Effector memory CD4-positive, alpha-beta T cell (primary cell): ENCODE measurements around the gene CHRM1.

Source experiments
- DNase-seq, 3 donors: peaks; one replicate each; pipeline ENCODE4 v3.0.0-alpha.2; 2020
- H3K27ac ChIP-seq: 2 replicates; pipeline ENCODE4 v1.7.0; 2013; ENCODE audit warnings: mild to moderate bottlenecking, low read length, moderate library complexity; ENCODE audit not compliant: insufficient read depth, poor library complexity, severe bottlenecking
- H3K27me3 ChIP-seq: replicated peaks from 2 replicates; pipeline ENCODE4 v1.7.0; 2013; ENCODE audit warnings: mild to moderate bottlenecking, low read length; ENCODE audit not compliant: insufficient read depth, control insufficient read depth, poor library complexity, severe bottlenecking
- H3K36me3 ChIP-seq: 2 replicates; pipeline ENCODE4 v1.7.0; 2013; ENCODE audit warnings: mild to moderate bottlenecking, low read length, moderate library complexity; ENCODE audit not compliant: control insufficient read depth, insufficient read depth
- H3K4me1 ChIP-seq: 2 replicates; pipeline ENCODE4 v1.7.0; 2013; ENCODE audit warnings: low read length, mild to moderate bottlenecking; ENCODE audit not compliant: control insufficient read depth, insufficient read depth, poor library complexity, severe bottlenecking
- H3K4me3 ChIP-seq: 2 replicates; pipeline ENCODE4 v1.7.0; 2013; ENCODE audit warnings: low read length, low read depth, mild to moderate bottlenecking; ENCODE audit not compliant: insufficient read depth, poor library complexity, severe bottlenecking
- H3K9me3 ChIP-seq: 2 replicates; pipeline ENCODE4 v1.7.0; 2013; ENCODE audit warnings: mild to moderate bottlenecking, low read length, moderate library complexity; ENCODE audit not compliant: control insufficient read depth

CHRM1 gene

DNA sequence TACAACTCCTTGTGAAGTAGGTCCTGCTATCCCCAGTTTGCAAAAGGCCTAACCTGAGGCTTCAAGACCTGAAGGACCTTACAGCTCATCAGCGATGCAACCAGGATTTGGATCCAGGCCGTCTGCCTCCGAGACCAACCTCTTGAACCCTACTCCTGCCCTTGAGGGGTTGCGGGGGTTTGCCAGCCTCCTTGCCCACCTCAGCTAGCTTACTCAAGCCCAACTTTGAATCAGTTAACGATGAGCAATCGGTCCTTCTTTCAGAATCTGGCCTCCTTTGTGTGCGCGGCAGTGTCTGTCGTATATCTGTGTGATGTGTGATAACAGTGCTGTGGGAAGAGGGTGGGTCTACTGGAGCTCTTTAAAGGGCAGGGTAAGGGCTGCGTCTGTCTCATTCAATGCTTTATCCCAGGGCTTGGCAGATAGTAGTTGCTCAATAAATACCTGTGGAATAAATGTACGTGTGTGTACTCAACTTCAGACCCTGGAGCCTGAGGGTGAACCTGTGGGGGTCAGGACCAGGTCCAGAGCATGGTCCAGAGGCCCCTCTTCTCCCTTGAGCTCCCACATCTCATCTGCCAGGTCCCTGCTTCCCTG is 3.2 kb downstream of the CHRM1 start:
- Histone ChIP-seq H3K27me3 (peaks cover 10% of the 10 kb centered on the region), H3K4me1 (no peaks in the 10 kb centered on the region), H3K36me3 (no peaks in the 10 kb centered on the region), H3K9me3 (no peaks in the 10 kb centered on the region), H3K27ac (no peak overlapping the region), H3K4me3 (no peak overlapping the region)
- DNase-seq: no peak

DNA sequence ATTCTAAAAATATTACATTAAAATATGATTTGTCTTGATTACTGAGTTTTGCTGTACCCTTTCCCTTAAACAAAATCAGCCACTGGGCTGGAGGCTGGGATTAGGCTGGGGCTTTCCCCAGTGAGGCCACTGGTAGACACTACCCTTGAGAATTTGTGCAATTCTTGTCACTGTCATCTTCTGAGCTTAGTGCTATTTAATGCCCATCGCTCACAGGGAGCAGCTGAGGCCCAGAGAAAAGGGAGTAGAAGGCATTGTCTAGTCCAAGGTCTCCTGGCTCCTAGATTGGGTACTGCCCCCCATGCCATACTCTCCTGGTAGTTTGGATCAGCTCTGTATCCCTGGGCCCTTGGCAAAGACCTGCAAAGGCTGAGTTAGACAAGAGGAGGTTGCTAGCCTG is 6.7 kb downstream of the CHRM1 start:
- H3K36me3 ChIP-seq: no peaks in the 10 kb centered on the region
- no peaks in the 10 kb centered on the region for H3K27me3 ChIP-seq
- H3K4me1 ChIP-seq: no peaks in the 10 kb centered on the region
- H3K4me3 ChIP-seq: no peak overlapping the region
- H3K27ac ChIP-seq: no peak overlapping the region
- H3K9me3 ChIP-seq: no peaks in the 10 kb centered on the region
- DNase-seq: no peak

DNA sequence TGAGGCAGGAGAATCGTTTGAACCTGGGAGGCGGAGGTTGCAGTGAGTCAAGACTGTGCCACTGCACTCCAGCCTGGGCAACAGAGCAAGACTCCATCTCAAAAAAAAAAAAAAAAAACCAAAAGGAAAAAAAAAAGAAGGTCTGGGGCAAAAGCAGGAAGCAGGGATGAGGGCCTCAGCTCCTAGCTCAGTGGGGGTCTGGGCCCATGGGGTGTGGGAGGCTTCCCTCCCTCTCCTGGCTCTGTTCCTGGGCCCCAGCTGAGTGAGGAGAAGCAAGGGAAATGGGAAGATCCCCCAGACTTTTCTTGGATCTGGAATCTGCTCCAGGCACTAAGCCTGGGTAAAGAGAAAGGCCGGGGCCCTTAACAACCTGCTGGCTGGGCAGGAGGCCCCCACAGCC is 8.9 kb downstream of the CHRM1 start:
- no peak for DNase-seq
- no peak overlapping the region for H3K4me3 ChIP-seq
- no peaks in the 10 kb centered on the region for H3K4me1 ChIP-seq
- H3K9me3 ChIP-seq: no peaks in the 10 kb centered on the region
- H3K27ac ChIP-seq: no peak overlapping the region
- H3K36me3 ChIP-seq: no peaks in the 10 kb centered on the region
- H3K27me3 ChIP-seq: no peaks in the 10 kb centered on the region

DNA sequence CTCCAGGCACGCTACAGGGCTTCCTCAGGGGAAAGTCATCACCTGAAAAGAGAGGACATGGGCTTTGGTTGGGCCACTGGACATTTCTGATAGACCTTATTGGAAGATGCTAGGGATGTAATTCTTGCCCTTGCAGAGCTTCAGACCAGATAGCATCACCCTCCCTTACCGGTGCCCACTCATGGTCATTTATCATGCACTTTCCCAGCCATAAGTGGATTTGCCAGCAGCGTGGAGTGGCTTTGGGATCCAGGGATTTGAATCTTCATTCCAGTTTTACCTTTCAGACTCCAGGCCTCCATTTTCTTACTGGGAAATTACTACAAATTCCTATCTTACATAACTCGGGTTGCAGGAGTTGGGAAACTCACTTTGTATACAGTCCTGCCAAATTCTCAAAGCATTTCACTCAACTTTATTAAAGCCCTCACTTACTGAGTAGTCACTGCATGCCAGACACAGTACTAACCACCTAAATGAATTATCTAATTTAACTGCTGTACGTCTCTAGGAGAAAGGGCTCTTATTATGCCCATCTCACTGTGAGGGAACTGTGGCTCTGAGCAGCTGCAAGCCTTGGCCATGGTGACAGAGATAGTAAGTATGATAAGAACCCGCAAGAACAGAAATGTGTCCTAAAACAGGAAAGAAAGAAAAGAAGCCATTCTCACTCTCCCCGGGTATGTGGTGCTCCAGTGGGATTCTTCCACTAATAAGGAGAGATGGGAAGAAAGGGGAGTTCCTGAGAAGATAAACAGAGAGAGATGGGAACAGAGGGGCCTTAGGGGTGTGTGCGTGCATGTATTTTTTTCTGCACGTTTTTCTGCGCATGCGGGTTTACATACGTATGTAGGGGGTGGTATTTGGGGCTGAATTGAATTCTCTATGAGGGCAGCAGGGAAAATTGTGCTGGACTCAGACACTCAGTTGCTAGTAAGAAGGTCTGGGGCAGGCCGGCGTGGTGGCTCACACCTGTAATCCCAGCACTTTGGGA is 9.7 kb downstream of the CHRM1 start:
- no peak overlapping the region for H3K27ac ChIP-seq
- H3K36me3 ChIP-seq: no peaks in the 10 kb centered on the region
- no peak for DNase-seq
- H3K9me3 ChIP-seq: no peaks in the 10 kb centered on the region
- no peaks in the 10 kb centered on the region for H3K4me1 ChIP-seq
- H3K27me3 ChIP-seq: no peaks in the 10 kb centered on the region
- no peak overlapping the region for H3K4me3 ChIP-seq

DNA sequence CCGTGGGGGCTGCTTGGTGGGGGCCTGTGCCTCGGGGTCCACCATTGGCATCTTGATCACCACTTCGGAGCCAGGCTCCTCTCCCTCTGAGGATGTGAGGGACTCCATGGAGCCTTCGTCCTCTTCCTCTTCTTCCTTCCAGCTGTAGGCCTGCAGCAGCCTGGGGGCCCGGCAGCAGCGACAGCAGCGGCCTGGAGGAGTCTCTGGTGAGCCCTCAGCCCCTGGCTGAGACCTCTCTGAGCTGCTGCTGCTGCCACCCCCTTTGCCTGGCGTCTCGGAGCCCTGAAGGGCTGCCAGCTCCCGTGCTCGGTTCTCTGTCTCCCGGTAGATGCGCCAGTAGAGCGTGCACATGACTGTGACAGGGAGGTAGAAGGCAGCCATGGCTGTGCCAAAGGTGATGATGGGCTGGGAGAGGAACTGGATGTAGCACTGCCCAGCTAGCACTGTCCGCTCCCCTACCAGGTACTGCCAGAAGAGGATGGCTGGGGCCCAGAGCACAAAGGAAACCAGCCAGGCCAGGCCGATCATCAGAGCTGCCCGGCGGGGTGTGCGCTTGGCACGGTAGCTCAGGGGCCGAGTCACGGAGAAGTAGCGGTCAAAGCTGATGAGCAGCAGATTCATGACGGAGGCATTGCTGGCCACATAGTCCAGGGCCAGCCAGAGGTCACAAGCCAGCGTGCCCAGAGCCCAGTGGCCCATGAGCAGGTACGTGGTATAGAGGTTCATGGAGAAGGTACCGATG is 10.9 kb downstream of the CHRM1 start:
- Histone ChIP-seq H3K36me3 (no peaks in the 10 kb centered on the region), H3K9me3 (no peaks in the 10 kb centered on the region), H3K4me1 (no peaks in the 10 kb centered on the region), H3K27me3 (no peaks in the 10 kb centered on the region), H3K27ac (no peak overlapping the region), H3K4me3 (no peak overlapping the region)
- no peak for DNase-seq

DNA sequence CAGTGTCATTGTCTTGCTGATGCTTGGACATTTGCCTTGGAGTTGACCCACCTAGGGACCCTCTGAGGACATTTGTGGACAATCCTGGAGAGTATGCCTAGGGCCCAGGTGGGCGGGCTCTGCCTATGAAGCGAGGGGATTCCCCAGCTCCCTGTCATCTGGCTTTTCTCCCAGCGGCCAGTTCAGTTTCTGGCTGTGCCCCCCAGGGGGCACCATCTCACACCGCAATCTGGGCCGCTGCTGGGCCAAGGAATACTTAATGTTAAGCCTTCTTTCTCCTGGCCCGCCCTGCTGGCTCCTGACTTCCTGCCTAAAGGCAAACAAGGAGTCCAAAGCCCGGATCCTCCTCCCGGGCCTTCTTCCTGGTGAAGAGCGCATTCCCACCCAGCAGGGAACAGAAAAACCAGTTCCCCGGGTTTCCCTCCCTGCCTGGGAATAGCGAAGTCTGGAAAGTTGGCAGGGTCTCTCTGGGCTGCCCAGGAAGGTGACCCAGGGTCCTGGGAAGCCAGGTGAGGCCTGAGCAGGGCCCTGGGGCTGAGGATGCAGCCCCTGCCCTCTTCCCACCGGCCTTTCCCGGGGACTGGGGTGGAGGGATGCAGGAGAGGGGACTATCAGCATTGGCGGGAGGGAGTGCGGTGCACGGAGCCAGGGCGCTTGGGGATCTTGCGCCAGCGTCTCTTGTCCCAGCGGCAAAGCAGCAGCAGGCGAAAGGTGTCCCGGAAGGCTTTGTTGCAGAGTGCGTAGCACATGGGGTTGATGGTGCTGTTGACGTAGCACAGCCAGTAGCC is 11.9 kb downstream of the CHRM1 start:
- Histone ChIP-seq H3K27me3 (no peaks in the 10 kb centered on the region), H3K4me1 (no peaks in the 10 kb centered on the region), H3K4me3 (no peak overlapping the region), H3K9me3 (no peaks in the 10 kb centered on the region), H3K27ac (no peak overlapping the region), H3K36me3 (no peaks in the 10 kb centered on the region)
- DNase-seq: no peak

DNA sequence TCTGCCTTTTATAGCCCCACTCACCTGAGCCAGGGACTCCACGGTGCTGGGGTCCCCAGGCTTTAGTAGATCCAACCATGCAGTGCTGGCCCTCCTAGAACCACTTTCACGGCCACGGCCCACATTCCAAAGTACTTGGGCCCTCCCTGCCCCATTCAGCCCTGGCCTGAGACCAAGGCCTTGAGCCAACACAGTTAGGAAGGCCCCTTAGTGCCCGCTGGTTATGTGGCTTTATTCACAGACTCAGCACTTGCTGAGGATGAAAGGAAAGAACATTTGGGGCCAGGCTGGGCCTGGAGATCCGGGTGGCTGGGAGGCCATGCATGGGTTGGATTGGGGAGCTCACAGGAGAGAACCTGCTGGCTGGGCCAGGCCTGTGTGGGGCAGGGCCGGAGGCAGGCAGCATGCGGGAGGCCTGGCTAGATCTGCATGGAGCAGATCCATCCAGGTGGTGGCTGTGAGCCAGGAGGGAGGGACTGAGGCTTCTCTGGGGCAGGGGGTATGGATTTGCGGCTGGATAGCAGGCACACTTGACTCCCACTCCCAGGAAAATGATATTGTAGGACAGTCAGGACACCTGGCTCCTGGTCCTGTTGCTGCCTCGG is 12.6 kb downstream of the CHRM1 start:
- DNase-seq: no peak
- Histone ChIP-seq H3K27ac (no peak overlapping the region), H3K36me3 (no peaks in the 10 kb centered on the region), H3K4me3 (no peak overlapping the region), H3K9me3 (no peaks in the 10 kb centered on the region), H3K4me1 (no peaks in the 10 kb centered on the region), H3K27me3 (no peaks in the 10 kb centered on the region)

DNA sequence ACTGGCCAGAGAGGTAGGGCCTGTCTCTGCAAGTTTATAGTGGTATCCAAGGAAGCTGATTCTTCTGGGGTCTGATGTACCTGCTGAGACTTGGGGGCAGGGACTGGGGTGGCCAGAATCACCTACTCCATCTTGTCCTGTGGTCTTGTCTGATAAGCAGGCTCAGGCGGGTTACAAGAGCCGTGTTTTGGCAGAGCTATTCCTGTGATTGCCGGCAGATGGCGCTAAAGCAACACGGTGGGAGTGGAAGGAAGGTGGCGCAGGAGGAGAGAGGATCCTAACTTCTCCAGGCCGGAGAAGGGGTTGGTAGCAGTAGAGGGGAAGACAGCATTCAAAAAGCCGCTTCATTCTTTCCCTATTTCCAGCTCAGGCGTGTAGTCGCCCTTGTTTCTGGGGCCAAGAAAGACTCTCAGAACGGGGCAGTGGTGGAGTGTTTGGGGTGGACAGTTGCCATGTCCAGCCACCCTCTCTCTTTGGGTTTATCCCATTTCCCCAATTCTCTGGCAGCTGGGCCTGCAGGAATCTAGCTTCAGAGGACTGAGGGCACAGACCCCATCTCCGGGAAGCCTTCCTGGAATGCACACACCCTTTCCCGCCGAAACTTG is 15.1 kb downstream of the CHRM1 start:
- H3K27ac ChIP-seq: no peak overlapping the region
- no peaks in the 10 kb centered on the region for H3K27me3 ChIP-seq
- no peaks in the 10 kb centered on the region for H3K9me3 ChIP-seq
- DNase-seq: peak; percentile 48 to 67 (median 50)
- no peaks in the 10 kb centered on the region for H3K36me3 ChIP-seq
- no peak overlapping the region for H3K4me3 ChIP-seq
- H3K4me1 ChIP-seq: no peaks in the 10 kb centered on the region

DNA sequence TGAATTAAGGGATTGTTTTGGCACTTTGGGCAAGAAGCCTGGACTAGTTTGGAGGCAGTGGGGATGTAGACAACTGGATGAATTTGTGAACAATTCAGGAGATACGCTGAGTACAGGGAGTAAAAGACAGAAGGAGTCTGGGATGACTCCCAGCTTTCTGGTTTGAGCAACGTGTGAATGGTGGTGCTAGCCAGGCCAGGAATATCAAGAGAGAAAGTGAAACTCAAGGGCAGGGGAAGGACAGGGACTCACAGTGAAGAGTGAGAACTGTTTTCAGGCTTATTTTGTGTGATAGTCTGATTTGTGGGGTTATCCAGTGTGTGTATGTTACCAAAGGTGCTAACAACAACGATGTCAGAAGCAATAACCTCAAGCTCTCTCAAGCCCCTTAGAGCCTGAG is 15.9 kb downstream of the CHRM1 start:
- DNase-seq: no peak
- no peaks in the 10 kb centered on the region for H3K27me3 ChIP-seq
- no peak overlapping the region for H3K27ac ChIP-seq
- no peak overlapping the region for H3K4me3 ChIP-seq
- H3K36me3 ChIP-seq: no peaks in the 10 kb centered on the region
- H3K4me1 ChIP-seq: no peaks in the 10 kb centered on the region
- no peaks in the 10 kb centered on the region for H3K9me3 ChIP-seq
